HL-60 (cell line): ENCODE results near the gene PRIMA1.

Experiments used
- DNase-seq, 2 experiments: peaks; one replicate each; pipeline ENCODE4 v3.0.0-alpha.2; 2010 to 2020; ENCODE audit warnings: low read depth in 1 of 2, low spot score in 1 of 2
- H3K27ac ChIP-seq: fragments of 250-450 bp; sonication (Bioruptor Pico); replicated peaks from 2 replicates; pipeline ENCODE4 v1.5.1; 2020; ENCODE audit warnings: mild to moderate bottlenecking, moderate library complexity
- H3K27me3 ChIP-seq: fragments of 250-450 bp; sonication (Bioruptor Pico); 2 replicates; pipeline ENCODE4 v1.5.1; 2021; ENCODE audit warnings: mild to moderate bottlenecking, moderate library complexity; ENCODE audit not compliant: insufficient read depth, poor library complexity, severe bottlenecking
- H3K4me3 ChIP-seq: replicated peaks from 2 replicates; pipeline ENCODE4 v1.5.1; 2011; ENCODE audit warnings: mild to moderate bottlenecking, control low read depth, low read length; ENCODE audit not compliant: insufficient read depth
- CTCF ChIP-seq: IDR thresholded peaks from one replicate; pipeline ENCODE4 v1.5.1; 2011; ENCODE audit warnings: low read length, control low read depth, inconsistent platforms; ENCODE audit not compliant: insufficient read depth
- GABPA ChIP-seq: IDR thresholded peaks from 2 replicates; pipeline ENCODE4 v1.6.1; 2012; ENCODE audit warnings: low read depth
- POLR2AphosphoS5 ChIP-seq: IDR thresholded peaks from 2 replicates; pipeline ENCODE4 v1.6.1; 2012; ENCODE audit warnings: low read depth
- SPI1 ChIP-seq: IDR thresholded peaks from 2 replicates; pipeline ENCODE4 v1.6.1; 2012; ENCODE audit warnings: low read depth, mild to moderate bottlenecking, borderline replicate concordance
- TF ChIP-seq, protein P1 (sequence below): IDR thresholded peaks from 2 replicates; pipeline ENCODE4 v1.6.1; 2012; ENCODE audit warnings: low read depth; ENCODE audit not compliant: insufficient replicate concordance

The PRIMA1 gene

GRCh38 chr14:93825235-93825553 is 36.9 kb upstream of the PRIMA1 start:
- no peak overlapping the region for H3K4me3 ChIP-seq
- no peak for DNase-seq
- H3K27me3 ChIP-seq: peaks cover 2% of the 10 kb centered on the region
- TF ChIP-seq POLR2AphosphoS5 (no peak), GABPA (no peak), SPI1 (no peak)
- TF ChIP-seq, protein P1, sequence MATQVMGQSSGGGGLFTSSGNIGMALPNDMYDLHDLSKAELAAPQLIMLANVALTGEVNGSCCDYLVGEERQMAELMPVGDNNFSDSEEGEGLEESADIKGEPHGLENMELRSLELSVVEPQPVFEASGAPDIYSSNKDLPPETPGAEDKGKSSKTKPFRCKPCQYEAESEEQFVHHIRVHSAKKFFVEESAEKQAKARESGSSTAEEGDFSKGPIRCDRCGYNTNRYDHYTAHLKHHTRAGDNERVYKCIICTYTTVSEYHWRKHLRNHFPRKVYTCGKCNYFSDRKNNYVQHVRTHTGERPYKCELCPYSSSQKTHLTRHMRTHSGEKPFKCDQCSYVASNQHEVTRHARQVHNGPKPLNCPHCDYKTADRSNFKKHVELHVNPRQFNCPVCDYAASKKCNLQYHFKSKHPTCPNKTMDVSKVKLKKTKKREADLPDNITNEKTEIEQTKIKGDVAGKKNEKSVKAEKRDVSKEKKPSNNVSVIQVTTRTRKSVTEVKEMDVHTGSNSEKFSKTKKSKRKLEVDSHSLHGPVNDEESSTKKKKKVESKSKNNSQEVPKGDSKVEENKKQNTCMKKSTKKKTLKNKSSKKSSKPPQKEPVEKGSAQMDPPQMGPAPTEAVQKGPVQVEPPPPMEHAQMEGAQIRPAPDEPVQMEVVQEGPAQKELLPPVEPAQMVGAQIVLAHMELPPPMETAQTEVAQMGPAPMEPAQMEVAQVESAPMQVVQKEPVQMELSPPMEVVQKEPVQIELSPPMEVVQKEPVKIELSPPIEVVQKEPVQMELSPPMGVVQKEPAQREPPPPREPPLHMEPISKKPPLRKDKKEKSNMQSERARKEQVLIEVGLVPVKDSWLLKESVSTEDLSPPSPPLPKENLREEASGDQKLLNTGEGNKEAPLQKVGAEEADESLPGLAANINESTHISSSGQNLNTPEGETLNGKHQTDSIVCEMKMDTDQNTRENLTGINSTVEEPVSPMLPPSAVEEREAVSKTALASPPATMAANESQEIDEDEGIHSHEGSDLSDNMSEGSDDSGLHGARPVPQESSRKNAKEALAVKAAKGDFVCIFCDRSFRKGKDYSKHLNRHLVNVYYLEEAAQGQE: no peak
- no peak overlapping the region for H3K27ac ChIP-seq

GRCh38 chr14:93824518-93825234 is 36.4 kb upstream of the PRIMA1 start:
- Histone ChIP-seq H3K4me3 (no peak overlapping the region), H3K27ac (no peak overlapping the region), H3K27me3 (peaks cover 2% of the 10 kb centered on the region)
- DNase-seq: no peak
- TF ChIP-seq SPI1: no peak
- no peak for TF ChIP-seq CTCF
- TF ChIP-seq POLR2AphosphoS5: no peak
- no peak for TF ChIP-seq GABPA
- TF ChIP-seq, protein P1: no peak

DNA sequence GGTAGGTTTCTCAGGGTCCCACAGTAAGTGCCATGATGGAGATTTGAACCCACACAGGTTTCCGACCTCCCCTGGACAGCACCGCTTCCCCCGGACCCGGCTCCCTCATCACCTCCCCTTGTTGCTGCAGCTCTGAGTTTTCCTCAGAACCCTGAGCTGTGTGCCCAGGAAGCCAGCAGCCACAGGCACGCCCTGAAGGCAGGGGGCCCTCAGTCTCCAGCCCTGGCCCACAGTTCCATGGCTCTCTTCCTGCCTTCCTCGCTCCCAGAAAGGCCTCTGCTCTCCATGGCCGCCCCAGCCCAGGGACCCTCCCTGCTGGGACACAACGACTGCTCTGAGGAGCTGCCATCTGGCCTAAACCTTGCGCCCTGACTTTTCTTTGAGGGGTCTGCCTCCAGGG is 35.8 kb upstream of the PRIMA1 start:
- DNase-seq: no peak
- Histone ChIP-seq H3K4me3 (no peak overlapping the region), H3K27me3 (peaks cover 2% of the 10 kb centered on the region), H3K27ac (no peak overlapping the region)
- no peak for TF ChIP-seq GABPA
- no peak for TF ChIP-seq POLR2AphosphoS5
- TF ChIP-seq, protein P1: no peak
- TF ChIP-seq CTCF: no peak
- TF ChIP-seq SPI1: no peak
